Loucy (cell line): ENCODE results near the gene TMEM51.

ENCODE experiments used
- EZH2phosphoT487 ChIP-seq: fragments of 200-600 bp; IDR thresholded peaks from 2 replicates; pipeline ENCODE4 v1.6.1; 2018; ENCODE audit warnings: antibody characterized with exemption, mild to moderate bottlenecking, moderate library complexity, borderline replicate concordance
- TF ChIP-seq, protein P1 (sequence below): fragments of 200-600 bp; sonication (generic); conservative IDR thresholded peaks from 2 replicates; pipeline ENCODE4 v1.5.1; 2014; ENCODE audit warnings: mild to moderate bottlenecking, antibody characterized with exemption, low read length

DNA sequence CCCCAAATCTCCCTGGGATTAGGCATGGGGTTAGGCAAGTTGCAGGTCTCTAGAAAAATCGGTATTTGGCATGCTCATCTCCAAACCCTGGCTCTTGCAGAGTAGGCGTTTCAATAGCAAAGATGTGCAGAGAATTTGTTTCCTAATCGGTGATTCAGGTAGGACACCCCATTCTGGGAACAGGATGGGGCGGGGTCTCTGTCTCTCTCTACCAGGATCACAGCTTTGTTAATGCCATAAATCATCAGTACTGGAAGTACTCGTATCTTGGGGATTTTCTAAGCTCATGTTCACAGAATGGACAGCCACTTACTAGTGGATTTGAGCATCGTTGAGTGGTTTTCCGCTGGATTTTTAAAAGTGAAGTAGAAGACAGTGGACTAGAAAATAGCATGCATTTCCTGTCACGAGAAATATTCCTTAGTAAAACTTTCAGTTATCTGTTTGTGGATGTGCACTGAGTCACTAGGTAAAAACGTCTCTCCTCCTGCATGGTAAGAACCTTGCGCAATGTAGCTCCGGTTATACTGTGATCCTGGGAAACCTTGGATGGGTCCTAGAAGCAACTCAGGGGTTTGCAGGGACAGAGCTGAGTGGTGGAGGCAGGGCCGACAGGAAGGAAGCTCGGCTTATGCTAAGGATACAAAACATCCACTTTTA lies 5.1 kb downstream of the TMEM51 start:
- TF ChIP-seq, protein P1, sequence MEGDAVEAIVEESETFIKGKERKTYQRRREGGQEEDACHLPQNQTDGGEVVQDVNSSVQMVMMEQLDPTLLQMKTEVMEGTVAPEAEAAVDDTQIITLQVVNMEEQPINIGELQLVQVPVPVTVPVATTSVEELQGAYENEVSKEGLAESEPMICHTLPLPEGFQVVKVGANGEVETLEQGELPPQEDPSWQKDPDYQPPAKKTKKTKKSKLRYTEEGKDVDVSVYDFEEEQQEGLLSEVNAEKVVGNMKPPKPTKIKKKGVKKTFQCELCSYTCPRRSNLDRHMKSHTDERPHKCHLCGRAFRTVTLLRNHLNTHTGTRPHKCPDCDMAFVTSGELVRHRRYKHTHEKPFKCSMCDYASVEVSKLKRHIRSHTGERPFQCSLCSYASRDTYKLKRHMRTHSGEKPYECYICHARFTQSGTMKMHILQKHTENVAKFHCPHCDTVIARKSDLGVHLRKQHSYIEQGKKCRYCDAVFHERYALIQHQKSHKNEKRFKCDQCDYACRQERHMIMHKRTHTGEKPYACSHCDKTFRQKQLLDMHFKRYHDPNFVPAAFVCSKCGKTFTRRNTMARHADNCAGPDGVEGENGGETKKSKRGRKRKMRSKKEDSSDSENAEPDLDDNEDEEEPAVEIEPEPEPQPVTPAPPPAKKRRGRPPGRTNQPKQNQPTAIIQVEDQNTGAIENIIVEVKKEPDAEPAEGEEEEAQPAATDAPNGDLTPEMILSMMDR: no peak
- no peak for TF ChIP-seq EZH2phosphoT487
